ENCODE data around the gene CRYGN. TPM values are rescaled to one million over a fixed set of nuclear protein-coding genes. Genes with fewer than 3 reads are reported as not detected.

CRYGN gene
- total RNA-seq, 2 donors from 2014 or later: 0.35 TPM; not detected in 1

DNA sequence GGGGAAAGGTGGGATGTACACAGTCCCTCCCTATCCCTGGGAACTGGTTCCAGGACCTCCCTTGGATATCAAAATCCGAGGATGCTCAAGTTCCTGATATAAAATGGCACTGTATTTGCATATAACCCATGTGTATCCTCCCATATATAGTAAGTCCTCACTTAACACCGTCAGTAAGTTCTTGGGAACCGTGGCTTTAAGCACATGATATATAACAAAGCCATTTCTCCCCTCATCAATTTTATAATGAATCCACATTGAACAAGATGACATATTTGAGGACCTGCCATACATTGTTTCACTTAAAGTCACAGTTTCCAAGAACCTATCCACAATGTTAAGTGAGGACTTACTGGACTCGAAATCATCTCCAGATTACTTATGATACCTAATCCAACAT lies 5.4 kb downstream of the CRYGN start:
- no peak overlapping the region for H3K27ac ChIP-seq
- peaks cover 23 to 40% of the 10 kb centered on the region in 2 donors for H3K4me1 ChIP-seq (ENCODE audit: control insufficient read depth in 1 of 2, low read depth in 2 of 2)
- DNase-seq (ENCODE audit: low spot score): no peak
- H3K36me3 ChIP-seq: no peaks in the 10 kb centered on the region
- no peak overlapping the region for H3K4me3 ChIP-seq
- ATAC-seq (ENCODE audit: insufficient number of reproducible peaks, low FRiP score, low read depth): no peak
- H3K27me3 ChIP-seq (replicated peaks; ENCODE audit: insufficient read depth): no peaks in the 10 kb centered on the region
- no peaks in the 10 kb centered on the region for H3K9me3 ChIP-seq
- TF ChIP-seq CTCF (IDR thresholded peaks at IDR 0.05): no peak

GRCh38 chr7:151433721-151434400 lies 6.1 kb downstream of the CRYGN start:
- no peak for ATAC-seq (ENCODE audit: insufficient number of reproducible peaks, low FRiP score, low read depth)
- no peaks in the 10 kb centered on the region for H3K27me3 ChIP-seq (replicated peaks; ENCODE audit: insufficient read depth)
- H3K27ac ChIP-seq: no peak overlapping the region
- no peak for TF ChIP-seq CTCF (IDR thresholded peaks at IDR 0.05)
- no peak for DNase-seq (ENCODE audit: low spot score)
- H3K36me3 ChIP-seq: no peaks in the 10 kb centered on the region
- no peaks in the 10 kb centered on the region for H3K9me3 ChIP-seq
- H3K4me1 ChIP-seq (ENCODE audit: control insufficient read depth in 1 of 2, low read depth in 2 of 2): peaks cover 23 to 45% of the 10 kb centered on the region in 2 donors
- H3K4me3 ChIP-seq: no peak overlapping the region

GRCh38 chr7:151432658-151433521 lies 7.1 kb downstream of the CRYGN start:
- peaks cover 28 to 54% of the 10 kb centered on the region in 2 donors for H3K4me1 ChIP-seq (ENCODE audit: control insufficient read depth in 1 of 2, low read depth in 2 of 2)
- H3K36me3 ChIP-seq: no peaks in the 10 kb centered on the region
- DNase-seq (ENCODE audit: low spot score) (no peak), ATAC-seq (ENCODE audit: insufficient number of reproducible peaks, low FRiP score, low read depth) (no peak)
- H3K27ac ChIP-seq: no peak overlapping the region
- H3K9me3 ChIP-seq: no peaks in the 10 kb centered on the region
- H3K27me3 ChIP-seq (replicated peaks; ENCODE audit: insufficient read depth): no peaks in the 10 kb centered on the region
- H3K4me3 ChIP-seq: no peak overlapping the region
- no peak for TF ChIP-seq CTCF (IDR thresholded peaks at IDR 0.05)

GRCh38 chr7:151431768-151432311 lies 8.1 kb downstream of the CRYGN start:
- Histone ChIP-seq H3K36me3 (no peaks in the 10 kb centered on the region), H3K4me3 (no peak overlapping the region), H3K4me1 (ENCODE audit: control insufficient read depth in 1 of 2, low read depth in 2 of 2) (peaks cover 29 to 54% of the 10 kb centered on the region in 2 donors), H3K9me3 (no peaks in the 10 kb centered on the region), H3K27ac (no peak overlapping the region), H3K27me3 (replicated peaks; ENCODE audit: insufficient read depth) (no peaks in the 10 kb centered on the region)
- ATAC-seq (ENCODE audit: insufficient number of reproducible peaks, low FRiP score, low read depth) (no peak), DNase-seq (ENCODE audit: low spot score) (no peak)
- no peak for TF ChIP-seq CTCF (IDR thresholded peaks at IDR 0.05)

DNA sequence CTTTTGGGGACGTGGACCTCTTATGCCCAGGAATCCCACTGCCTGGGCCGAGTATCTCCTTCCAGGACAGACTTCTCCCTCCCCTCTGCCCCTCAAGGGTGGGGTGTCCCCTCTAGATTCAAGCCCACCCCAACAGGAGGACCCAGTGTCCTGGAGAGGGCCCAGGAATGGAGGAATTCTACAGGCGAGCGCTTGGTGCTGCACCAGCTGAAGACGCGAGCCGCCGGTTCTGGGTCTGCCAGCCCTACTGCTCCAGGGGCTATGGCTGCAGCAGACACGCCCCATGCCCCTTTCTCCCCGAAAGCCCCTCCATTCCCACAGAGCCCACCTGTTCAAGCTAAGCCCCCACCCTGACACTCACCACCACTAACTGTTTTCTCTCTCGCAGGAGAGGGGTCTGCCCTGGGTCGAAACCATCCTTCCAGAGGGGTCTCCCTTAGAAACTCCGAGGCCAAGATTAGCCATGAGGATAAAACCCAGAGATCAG lies 8.6 kb downstream of the CRYGN start:
- Histone ChIP-seq H3K4me1 (ENCODE audit: control insufficient read depth in 1 of 2, low read depth in 2 of 2) (peaks cover 26 to 54% of the 10 kb centered on the region in 2 donors), H3K36me3 (no peaks in the 10 kb centered on the region), H3K9me3 (no peaks in the 10 kb centered on the region), H3K4me3 (no peak overlapping the region), H3K27ac (no peak overlapping the region), H3K27me3 (replicated peaks; ENCODE audit: insufficient read depth) (no peaks in the 10 kb centered on the region)
- no peak for ATAC-seq (ENCODE audit: insufficient number of reproducible peaks, low FRiP score, low read depth)
- no peak for TF ChIP-seq CTCF (IDR thresholded peaks at IDR 0.05)
- no peak for DNase-seq (ENCODE audit: low spot score)

All from thoracic aorta (tissue), 2 donors.